Lung (tissue), 12 donors: ENCODE results near the gene OGN. TPM values are rescaled to one million over a fixed set of nuclear protein-coding genes. Genes with fewer than 3 reads are reported as not detected.

Experiments
- ATAC-seq: fragments of 200-7000 bp; cut with Tn5 transposase; one replicate; pipeline ENCODE4 v1.9.1; 2020; ENCODE audit warnings: moderate number of reproducible peaks; ENCODE audit not compliant: insufficient read depth, low FRiP score
- DNase-seq, 3 donors: peaks; one replicate each; pipeline ENCODE4 v3.0.0-alpha.2; 2013 to 2017
- H3K27ac ChIP-seq, 2 donors: one replicate each; pipeline ENCODE4 v1.5.1; 2013; ENCODE audit warnings: mild to moderate bottlenecking in 2 of 2, moderate library complexity in 2 of 2, control low read depth in 1 of 2, inconsistent platforms in 1 of 2, low read depth in 1 of 2, low read length in 1 of 2
- H3K27me3 ChIP-seq, 3 donors: one replicate each; pipeline ENCODE4 v1.5.1; 2013; ENCODE audit warnings: low read length in 2 of 3; ENCODE audit not compliant: control insufficient read depth in 3 of 3, insufficient read depth in 3 of 3
- H3K36me3 ChIP-seq, 4 donors: one replicate each; pipeline ENCODE4 v1.5.1; 2013; ENCODE audit warnings: low read length in 4 of 4, mild to moderate bottlenecking in 1 of 4, moderate library complexity in 1 of 4; ENCODE audit not compliant: control insufficient read depth in 4 of 4, insufficient read depth in 4 of 4
- H3K4me1 ChIP-seq, 5 donors: one replicate each; pipeline ENCODE4 v1.5.1; 2013; ENCODE audit warnings: low read length in 5 of 5, mild to moderate bottlenecking in 2 of 5, moderate library complexity in 1 of 5; ENCODE audit not compliant: control insufficient read depth in 5 of 5, insufficient read depth in 5 of 5
- H3K4me3 ChIP-seq: one replicate; pipeline ENCODE4 v1.5.1; 2013; ENCODE audit warnings: mild to moderate bottlenecking, control low read depth, moderate library complexity
- H3K9ac ChIP-seq, 2 donors: one replicate each; pipeline ENCODE4 v1.5.1; 2013; ENCODE audit warnings: low read length in 2 of 2, control low read depth in 1 of 2; ENCODE audit not compliant: insufficient read depth in 1 of 2
- H3K9me3 ChIP-seq, 4 donors: one replicate each; pipeline ENCODE4 v1.5.1; 2013; ENCODE audit warnings: low read length in 3 of 4, mild to moderate bottlenecking in 1 of 4, moderate library complexity in 1 of 4; ENCODE audit not compliant: control insufficient read depth in 4 of 4, insufficient read depth in 3 of 4
- CTCF ChIP-seq: IDR thresholded peaks from 2 replicates; pipeline ENCODE4 v1.5.1; 2012; ENCODE audit warnings: mild to moderate bottlenecking; ENCODE audit errors: control extremely low read depth, extremely low read depth
- WGBS, 2 donors: extraction: QIAGEN DNeasy Blood & Tissue Kit; methylation state at CpG; one replicate each; pipeline ENCODE4 v1.1.7; 2013; 5-methylcytosine and 5-hydroxymethylcytosine counted together
- polyA plus RNA-seq, 2 donors: library from polyadenylated mRNA; stranded (reverse); fragments of 200-250 nt; gene quantifications; one replicate each; pipeline ENCODE4 v1.2.1, GENCODE V29; 2013
- total RNA-seq, 2 donors: library from RNA; depleted of rRNA in 1 of 2; stranded (reverse); fragments of >200 nt in 1 of 2; gene quantifications; one replicate each; pipeline ENCODE4 v1.2.1, GENCODE V29; 2014 to 2021
- donor health status: control.
- donor health status: control.
- donor health status: Bipolar disorder and iron deficiency.
- donor health status: healthy.
- donor health status: DM: yes; HTN: yes; CAD: no.

Gene OGN
- total and polyA plus RNA-seq, 4 donors, result 0.54 to 145 (median 6.8) TPM

- DNase-seq (no peak), ATAC-seq (no peak)
- Histone ChIP-seq H3K4me1 (no peaks in the 10 kb centered on the region), H3K36me3 (peaks cover 0 to 9% (median 3%) of the 10 kb centered on the region in 4 donors), H3K27ac (no peak overlapping the region), H3K4me3 (no peak overlapping the region), H3K9ac (no peak overlapping the region), H3K9me3 (no peaks in the 10 kb centered on the region), H3K27me3 (no peaks in the 10 kb centered on the region)
- 100% methylated on average over 1 of the region's 1 CpG for WGBS, 2 donors
- no peak for TF ChIP-seq CTCF
These were observed 62.8 kb downstream of the OGN start for GRCh38 chr9:92341578-92341977.

GRCh38 chr9:92333282-92333634 is 71.1 kb downstream of the OGN start:
- no peak for TF ChIP-seq CTCF
- ATAC-seq (no peak), DNase-seq (no peak)
- Histone ChIP-seq H3K4me3 (no peak overlapping the region), H3K27me3 (no peaks in the 10 kb centered on the region), H3K27ac (peak overlapping the region in 1 of 2 donors; percentile 9), H3K9ac (no peak overlapping the region), H3K36me3 (peaks cover 0 to 3% (median under 1%) of the 10 kb centered on the region in 4 donors), H3K4me1 (no peaks in the 10 kb centered on the region), H3K9me3 (no peaks in the 10 kb centered on the region)
- 95 to 100% methylated on average over 2 of the region's 2 CpGs for WGBS, 2 donors

Other genes with a start within 250 kb of the OGN start
- 100 to 1,000 TPM; 115 to 120 TPM for gene IARS1, start 110.9 kb downstream of the OGN start, total RNA-seq
- gene IARS1, start 110.9 kb downstream of the OGN start, polyA plus RNA-seq, result 10 to 100 TPM; 21.6 to 49.4 TPM
- gene NOL8, start 79.2 kb downstream of the OGN start, total RNA-seq, result 10 to 100 TPM; 26.8 to 42.0 TPM
- gene NOL8, start 79.2 kb downstream of the OGN start, polyA plus RNA-seq, result 10 to 100 TPM; 14.1 to 25.9 TPM
- 10 to 100 TPM in 1 of 2 donors, 1 to 10 TPM in 1; 4.0 to 11.8 TPM for gene CENPP, start 78.6 kb downstream of the OGN start, total RNA-seq
- gene CENPP, start 78.6 kb downstream of the OGN start, polyA plus RNA-seq, result 1 to 10 TPM; 1.2 to 1.9 TPM
- gene OMD, start 19.9 kb upstream of the OGN start, total RNA-seq, result 1 to 10 TPM; 1.2 to 5.6 TPM
- gene OMD, start 19.9 kb upstream of the OGN start, polyA plus RNA-seq, result 1 to 10 TPM in 1 of 2 donors, under 1 TPM in 1; 0.30 to 2.0 TPM
- 10 to 100 TPM in 1 of 2 donors, 1 to 10 TPM in 1; 1.4 to 18.9 TPM for gene ASPN, start 77.9 kb upstream of the OGN start, total RNA-seq
- gene ASPN, start 77.9 kb upstream of the OGN start, polyA plus RNA-seq, result 1 to 10 TPM; 1.3 to 2.2 TPM
- gene ECM2, start 131.4 kb upstream of the OGN start, total RNA-seq, result 10 to 100 TPM in 1 of 2 donors, 1 to 10 TPM in 1; 3.1 to 63.1 TPM
- 1 to 10 TPM in 1 of 2 donors, under 1 TPM in 1; 0.92 to 1.8 TPM for gene ECM2, start 131.4 kb upstream of the OGN start, polyA plus RNA-seq